Esophagus (tissue), 2 donors: ENCODE results near the gene SLC7A10. TPM values are rescaled to one million over a fixed set of nuclear protein-coding genes. Genes with fewer than 3 reads are reported as not detected.
A peak's percentile ranks its signal among the peaks of the same experiment; 100 is the strongest.

Experiments
- H3K27ac ChIP-seq, 2 donors: one replicate each; pipeline ENCODE4 v1.5.1; 2013; ENCODE audit warnings: low read depth in 2 of 2, mild to moderate bottlenecking in 2 of 2, inconsistent platforms in 1 of 2, low read length in 1 of 2, moderate library complexity in 1 of 2
- H3K27me3 ChIP-seq, 2 donors: one replicate each; pipeline ENCODE4 v1.6.1; 2013; ENCODE audit warnings: low read length in 2 of 2, control low read depth in 1 of 2, mild to moderate bottlenecking in 1 of 2; ENCODE audit not compliant: insufficient read depth in 2 of 2, control insufficient read depth in 1 of 2
- H3K36me3 ChIP-seq, 2 donors: one replicate each; pipeline ENCODE4 v1.6.1; 2013; ENCODE audit warnings: low read length in 1 of 2; ENCODE audit not compliant: control insufficient read depth in 2 of 2, insufficient read depth in 2 of 2
- H3K4me1 ChIP-seq, 2 donors: one replicate each; pipeline ENCODE4 v1.6.1; 2013; ENCODE audit warnings: low read length in 1 of 2; ENCODE audit not compliant: control insufficient read depth in 2 of 2, insufficient read depth in 2 of 2
- H3K4me3 ChIP-seq, 2 donors: one replicate each; pipeline ENCODE4 v1.5.1; 2013; ENCODE audit warnings: low read length in 2 of 2, mild to moderate bottlenecking in 2 of 2, low read depth in 1 of 2, moderate library complexity in 1 of 2
- H3K9me3 ChIP-seq, 2 donors: one replicate each; pipeline ENCODE4 v1.6.1; 2013; ENCODE audit warnings: mild to moderate bottlenecking in 2 of 2, low read depth in 1 of 2, low read length in 1 of 2, moderate library complexity in 1 of 2; ENCODE audit not compliant: control insufficient read depth in 2 of 2, insufficient read depth in 1 of 2
- WGBS, 2 donors: extraction: QIAGEN DNeasy Blood & Tissue Kit; methylation state at CpG; one replicate each; pipeline ENCODE4 v1.1.7; 2013; 5-methylcytosine and 5-hydroxymethylcytosine counted together
- polyA plus RNA-seq, 2 donors: library from polyadenylated mRNA; stranded (reverse); fragments of 200-250 nt; gene quantifications; one replicate each; pipeline ENCODE4 v1.2.3, GENCODE V29; 2013
- donor health status: healthy with polysubstance abuse.
- donor health status: Bipolar disorder and iron deficiency.

SLC7A10 gene
- under 1 TPM in 1 of 2 donors, not detected in 1; 0.04 TPM for polyA plus RNA-seq

DNA sequence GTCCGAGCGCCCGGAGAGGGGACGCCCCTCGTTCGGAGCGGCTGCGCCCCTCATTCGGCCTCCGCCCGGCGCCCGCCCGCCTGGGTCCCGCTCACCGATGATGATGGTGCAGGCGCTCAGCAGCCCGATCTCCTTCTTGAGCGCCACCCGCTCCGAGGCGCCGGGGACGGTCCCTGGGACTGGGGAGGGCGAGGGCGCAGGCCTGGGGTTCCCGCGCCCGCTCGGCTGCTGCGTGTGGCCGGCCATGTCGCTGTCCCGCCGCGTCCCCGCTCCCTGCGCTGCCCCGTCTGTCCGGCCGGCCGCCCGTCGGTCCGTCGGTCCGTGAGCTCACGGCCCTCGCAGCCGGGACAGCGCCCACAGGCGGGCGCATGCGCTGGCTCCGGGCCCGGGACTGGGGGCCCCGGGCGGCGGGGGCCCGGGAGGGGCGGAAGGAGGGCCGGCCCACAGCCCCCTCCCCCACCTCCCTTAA lies at the start of gene SLC7A10:
Gene SLC7A10 (minus strand): TSS at position 393 of the 469 bp plus-strand sequence. CDS start 147 bp downstream, at position 246.
- H3K4me1 ChIP-seq = no peaks in the 10 kb centered on the region
- H3K36me3 ChIP-seq = no peaks in the 10 kb centered on the region
- H3K4me3 ChIP-seq = peak within 1 kb of the TSS; percentile 13 to 45
- peaks cover 0 to 13% of the 10 kb centered on the region in 2 donors for H3K27me3 ChIP-seq
- 3 to 4% methylated on average over 42 to 62 of the region's 62 CpGs for WGBS, 2 donors
- no peak within 1 kb of the TSS for H3K27ac ChIP-seq
- peaks cover 6 to 8% of the 10 kb centered on the region in 2 donors for H3K9me3 ChIP-seq

DNA sequence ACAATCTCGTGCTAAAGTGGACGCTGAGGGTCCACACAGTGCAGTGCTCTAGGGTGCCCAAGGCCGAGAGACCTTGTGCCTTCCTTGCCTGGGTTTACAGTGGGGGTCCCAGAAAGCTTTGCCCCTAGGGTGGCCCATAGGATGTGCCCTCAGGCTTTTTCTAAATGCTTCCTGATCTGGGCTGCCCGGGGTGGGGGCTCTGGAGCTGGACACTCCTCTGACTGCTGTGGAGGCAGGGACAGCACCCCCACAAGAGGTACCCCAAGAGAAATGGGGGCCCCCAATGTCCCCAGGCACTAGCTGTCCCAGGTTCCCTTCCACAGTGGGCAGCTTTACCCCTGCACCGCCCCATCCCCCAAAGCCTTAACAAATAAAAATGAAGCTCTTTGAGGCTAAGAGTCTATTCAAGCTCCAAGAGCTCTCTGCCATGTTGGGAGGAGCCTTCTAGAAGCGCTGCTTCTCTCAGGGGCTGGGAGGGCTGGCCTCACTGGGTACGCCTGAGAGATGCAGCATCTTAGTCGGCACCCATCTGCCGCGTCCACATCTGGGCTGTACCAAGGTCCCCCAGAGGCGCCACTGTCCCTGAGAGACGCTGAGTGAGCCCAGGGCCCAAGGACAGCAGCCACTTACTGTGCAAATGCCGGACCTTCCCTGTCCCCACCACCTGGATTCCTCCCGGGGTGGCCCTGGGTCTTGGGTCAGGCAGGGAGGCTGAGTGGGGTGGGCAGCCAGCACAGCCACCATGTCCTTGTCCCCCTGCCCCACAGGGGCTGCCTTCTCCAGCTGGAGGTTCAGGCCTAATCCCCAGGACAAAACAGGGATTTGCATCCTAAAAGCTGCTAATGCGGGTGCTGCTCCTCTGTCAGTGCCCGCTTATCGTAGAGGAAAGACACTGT lies 49.3 kb upstream of the SLC7A10 start:
- Histone ChIP-seq H3K9me3 (peaks cover 0 to 2% of the 10 kb centered on the region in 2 donors), H3K4me3 (no peak overlapping the region), H3K36me3 (no peaks in the 10 kb centered on the region), H3K27me3 (no peaks in the 10 kb centered on the region), H3K27ac (peak overlapping the region; percentile 33 to 67), H3K4me1 (peaks cover 4 to 33% of the 10 kb centered on the region in 2 donors)
- 79 to 80% methylated on average over 17 of the region's 17 CpGs for WGBS, 2 donors

DNA sequence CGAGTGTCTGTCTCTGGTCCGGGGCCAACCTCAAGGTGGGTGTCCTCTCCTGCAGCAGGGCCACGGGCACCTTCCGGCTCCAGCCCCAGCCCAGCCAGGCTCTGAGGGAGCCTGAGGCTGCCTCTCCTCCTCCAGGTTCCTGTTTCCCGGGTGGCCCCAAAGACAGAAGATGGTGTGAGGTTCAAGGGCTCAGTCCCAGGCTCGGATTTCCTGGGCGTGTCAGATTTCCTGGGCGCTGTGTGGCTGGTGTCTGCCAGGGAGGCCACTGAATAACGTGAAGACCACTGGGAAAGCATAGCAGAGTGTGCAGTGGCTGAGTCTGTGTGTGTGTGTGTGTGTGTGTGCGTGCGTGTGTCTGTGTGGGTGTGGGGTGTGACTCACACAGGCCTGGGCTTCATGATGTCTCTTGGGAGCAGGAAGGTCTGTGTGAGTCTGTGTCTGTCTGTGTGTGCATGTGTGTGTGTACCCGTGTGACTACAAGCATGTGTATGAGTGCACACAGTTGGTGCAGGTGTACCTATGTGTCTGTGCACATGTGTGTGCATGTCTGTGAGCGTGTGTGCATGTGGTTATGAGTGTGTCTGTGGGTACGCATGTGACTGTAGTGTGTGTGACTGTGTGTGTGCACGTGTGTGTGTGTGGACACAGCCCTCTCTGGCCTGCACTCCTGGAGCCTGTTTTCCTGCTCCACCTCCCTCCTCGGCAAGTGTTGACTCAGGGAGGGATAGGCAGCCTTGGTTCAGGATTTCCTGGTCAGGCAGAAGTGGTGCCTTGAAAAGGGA lies 48.4 kb upstream of the SLC7A10 start:
- no peak overlapping the region for H3K4me3 ChIP-seq
- no peaks in the 10 kb centered on the region for H3K27me3 ChIP-seq
- WGBS, 2 donors = 28 to 40% methylated on average over 16 of the region's 16 CpGs
- peaks cover 0 to 2% of the 10 kb centered on the region in 2 donors for H3K9me3 ChIP-seq
- H3K27ac ChIP-seq = peak overlapping the region; percentile 55 to 67
- peaks cover 4 to 32% of the 10 kb centered on the region in 2 donors for H3K4me1 ChIP-seq
- no peaks in the 10 kb centered on the region for H3K36me3 ChIP-seq

DNA sequence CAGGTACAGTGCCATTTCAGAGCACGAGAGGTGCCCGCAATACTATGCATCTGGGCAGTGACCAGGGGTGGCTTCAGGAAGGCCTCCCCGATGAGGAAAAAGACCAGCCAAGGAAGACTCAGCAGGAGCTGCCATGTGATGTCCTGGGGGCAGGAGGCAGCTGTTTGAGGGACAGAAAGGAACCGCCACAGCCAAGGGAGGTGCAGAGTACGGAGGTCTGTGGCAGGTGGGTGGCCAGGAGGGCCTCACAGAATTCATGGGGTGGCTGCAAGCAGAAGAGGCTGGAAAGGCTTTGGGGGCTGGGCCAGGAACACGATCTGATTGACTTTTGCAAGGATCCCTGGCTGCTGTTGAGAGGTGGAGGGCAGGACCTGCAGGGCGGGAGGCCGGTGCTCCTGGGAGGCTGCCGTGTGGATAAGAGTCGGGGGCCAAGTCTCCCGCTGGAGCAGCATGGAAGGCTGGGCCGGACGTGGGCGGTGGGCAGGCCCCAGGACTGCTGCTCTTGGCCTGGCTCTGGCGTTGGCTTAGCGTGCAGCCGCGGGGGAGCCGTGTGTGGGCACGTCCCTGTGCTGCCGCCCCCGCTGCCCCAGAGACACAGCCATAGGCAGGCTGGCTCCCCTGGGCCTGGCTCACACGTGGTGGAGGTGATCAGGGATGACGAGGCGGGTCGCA lies 47.6 kb upstream of the SLC7A10 start:
- H3K36me3 ChIP-seq = no peaks in the 10 kb centered on the region
- WGBS, 2 donors = 48 to 59% methylated on average over 26 of the region's 26 CpGs
- H3K4me3 ChIP-seq = no peak overlapping the region
- peaks cover 4 to 32% of the 10 kb centered on the region in 2 donors for H3K4me1 ChIP-seq
- H3K9me3 ChIP-seq = peaks cover 0 to 2% of the 10 kb centered on the region in 2 donors
- no peaks in the 10 kb centered on the region for H3K27me3 ChIP-seq
- peak overlapping the region in 1 of 2 donors; percentile 67 for H3K27ac ChIP-seq

DNA sequence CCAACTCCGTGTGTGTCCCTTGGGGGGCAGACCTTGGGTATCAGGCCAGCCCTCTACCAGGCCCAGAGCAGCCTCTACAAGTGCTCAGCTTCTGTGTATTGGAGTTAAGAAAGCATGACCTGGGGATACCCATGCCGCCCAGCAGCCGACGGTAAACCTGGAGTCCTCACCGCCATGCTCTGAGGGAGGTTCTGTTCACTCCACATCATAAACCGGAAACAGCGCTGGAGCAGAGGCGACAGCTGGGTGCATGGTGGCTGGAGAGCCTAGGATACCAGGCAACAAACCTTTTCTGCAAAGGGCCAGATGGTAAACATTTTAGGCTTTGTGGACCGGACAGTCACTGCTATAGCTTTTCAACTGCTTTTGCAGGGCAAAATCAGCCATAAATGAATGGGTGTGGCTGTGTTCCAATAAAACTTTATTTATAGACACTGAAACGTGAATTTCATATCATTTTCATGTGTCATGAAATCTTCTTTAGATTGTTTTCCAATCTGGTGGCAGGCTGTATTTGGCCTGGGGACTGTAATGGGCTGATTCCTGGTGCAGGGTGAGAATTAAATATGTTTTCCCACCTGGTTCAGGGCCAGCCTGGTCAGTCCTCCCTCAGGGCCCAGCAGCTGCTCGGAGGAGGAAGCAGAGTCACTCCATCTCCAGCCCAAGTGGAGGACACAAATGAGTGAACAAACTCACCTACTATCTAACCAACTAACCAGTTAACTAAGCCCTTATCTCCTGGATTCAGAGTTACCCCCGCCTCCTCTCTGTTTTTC lies 45.8 kb upstream of the SLC7A10 start:
- Histone ChIP-seq H3K27me3 (no peaks in the 10 kb centered on the region), H3K27ac (no peak overlapping the region), H3K4me1 (peaks cover 4 to 32% of the 10 kb centered on the region in 2 donors), H3K4me3 (no peak overlapping the region), H3K36me3 (no peaks in the 10 kb centered on the region), H3K9me3 (peaks cover 0 to 2% of the 10 kb centered on the region in 2 donors)
- 89 to 91% methylated on average over 12 of the region's 12 CpGs for WGBS, 2 donors

DNA sequence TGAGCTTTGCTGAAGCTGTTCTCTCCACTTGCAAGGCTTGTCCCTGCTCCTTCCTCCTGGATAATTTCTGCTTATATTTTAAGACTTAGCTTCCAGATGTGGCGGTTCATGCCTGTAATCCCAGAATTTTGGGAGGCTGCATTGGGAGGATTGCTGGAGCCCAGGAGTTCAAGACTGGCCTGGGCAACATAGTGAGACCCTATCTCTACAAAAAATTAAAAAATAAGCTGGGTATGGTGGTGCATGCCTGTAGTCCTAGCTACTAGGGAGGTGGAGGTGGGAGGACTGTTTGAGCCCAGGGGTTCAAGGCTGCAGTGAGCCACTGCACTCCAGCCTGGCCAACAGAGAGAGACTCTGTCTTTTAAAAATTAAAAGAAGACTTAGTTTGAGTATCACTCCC lies 45.1 kb upstream of the SLC7A10 start:
- no peaks in the 10 kb centered on the region for H3K36me3 ChIP-seq
- H3K27me3 ChIP-seq = no peaks in the 10 kb centered on the region
- no peak overlapping the region for H3K4me3 ChIP-seq
- WGBS, 2 donors = 63 to 66% methylated on average over 1 of the region's 1 CpG
- H3K9me3 ChIP-seq = peaks cover 0 to 2% of the 10 kb centered on the region in 2 donors
- peaks cover 4 to 32% of the 10 kb centered on the region in 2 donors for H3K4me1 ChIP-seq
- H3K27ac ChIP-seq = no peak overlapping the region

DNA sequence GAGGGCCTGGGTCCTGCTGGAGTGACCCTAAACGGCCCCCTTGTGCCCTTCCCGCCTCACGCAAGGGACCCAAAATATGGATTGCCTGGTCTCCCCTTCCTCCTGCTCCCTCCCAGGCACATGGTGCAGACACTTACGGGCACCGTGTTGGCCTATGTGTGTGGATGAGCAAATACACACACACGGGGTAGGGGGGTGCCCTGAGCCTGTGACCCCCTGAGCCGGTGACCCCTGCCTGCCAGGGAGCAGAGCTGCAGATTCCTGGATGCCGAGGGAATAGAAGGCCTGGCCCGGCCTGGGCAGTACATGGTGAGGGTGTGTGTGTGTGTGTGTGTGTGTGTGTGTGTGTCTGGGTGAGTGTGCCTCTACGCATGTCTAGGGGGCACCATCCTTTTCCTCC lies 43.4 kb upstream of the SLC7A10 start:
- Histone ChIP-seq H3K27me3 (no peaks in the 10 kb centered on the region), H3K27ac (no peak overlapping the region), H3K9me3 (peaks cover 0 to under 1% of the 10 kb centered on the region in 2 donors), H3K4me3 (no peak overlapping the region), H3K4me1 (peaks cover 4 to 19% of the 10 kb centered on the region in 2 donors), H3K36me3 (no peaks in the 10 kb centered on the region)
- WGBS, 2 donors = 82 to 88% methylated on average over 10 of the region's 10 CpGs

DNA sequence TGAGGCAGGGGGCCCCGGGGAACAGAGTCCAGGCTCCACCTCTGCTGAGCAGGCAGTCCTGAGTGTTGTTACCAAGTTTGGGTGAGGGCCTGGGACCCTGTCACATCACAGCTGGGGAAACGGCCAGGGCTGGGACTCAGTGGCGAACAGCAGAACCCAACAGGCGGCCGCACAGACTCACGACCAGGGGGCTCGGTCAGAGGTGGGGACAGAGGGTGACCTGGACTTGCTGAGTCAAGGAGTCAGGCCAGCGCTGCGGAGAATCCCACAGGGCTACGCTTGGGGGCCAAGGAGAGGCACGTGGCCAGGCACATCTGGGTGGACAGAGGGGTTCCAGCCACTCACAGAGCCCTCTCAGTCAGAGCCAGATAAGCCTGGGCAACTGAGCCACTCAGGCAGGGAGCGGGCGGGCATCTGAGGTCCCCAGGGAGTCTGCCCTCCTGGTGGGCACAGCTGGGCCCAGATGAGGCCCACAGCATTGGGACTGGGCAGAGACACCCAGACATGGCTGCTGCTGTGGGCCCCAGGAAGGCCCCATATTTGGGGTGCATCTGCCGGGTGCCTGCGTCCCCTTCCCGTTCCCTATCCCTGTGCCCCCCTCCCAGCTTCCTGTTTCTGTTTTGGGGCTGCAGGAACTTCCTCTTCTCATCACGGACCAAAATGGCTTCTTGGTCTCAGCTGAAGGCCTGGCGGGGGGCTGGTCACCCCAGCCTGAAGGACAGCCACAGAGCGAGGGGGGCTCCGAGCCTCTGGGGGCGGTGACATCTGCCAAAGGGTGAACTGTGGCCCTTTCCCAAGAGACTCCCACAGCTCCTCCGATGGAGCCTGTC lies 42.7 kb upstream of the SLC7A10 start:
- no peaks in the 10 kb centered on the region for H3K9me3 ChIP-seq
- no peaks in the 10 kb centered on the region for H3K27me3 ChIP-seq
- peaks cover 0 to 13% of the 10 kb centered on the region in 2 donors for H3K4me1 ChIP-seq
- no peaks in the 10 kb centered on the region for H3K36me3 ChIP-seq
- no peak overlapping the region for H3K4me3 ChIP-seq
- no peak overlapping the region for H3K27ac ChIP-seq
- 80 to 83% methylated on average over 22 of the region's 22 CpGs for WGBS, 2 donors
